SK-N-MC (cell line): ENCODE data around the gene SMG7.

ENCODE experiments used
- EZH2 ChIP-seq: fragments of 200-600 bp; sonication (generic); IDR thresholded peaks from one replicate; pipeline ENCODE4 v1.6.1; 2017; ENCODE audit warnings: antibody characterized with exemption
- FOXP2 ChIP-seq: optimal IDR thresholded peaks from 2 replicates; pipeline ENCODE3; 2011; ENCODE audit warnings: mild to moderate bottlenecking, moderate library complexity; ENCODE audit not compliant: insufficient read depth; ENCODE audit errors: extremely low read length, control extremely low read depth
- POLR2AphosphoS5 ChIP-seq: IDR thresholded peaks from 2 replicates; pipeline ENCODE4 v1.6.1; 2012; ENCODE audit warnings: mild to moderate bottlenecking, low read depth, low read length, borderline replicate concordance

- TF ChIP-seq EZH2 (no peak), POLR2AphosphoS5 (no peak), FOXP2 (no peak)
Observed at GRCh38 chr1:183461350-183461749, 10.9 kb upstream of the SMG7 start.
